Measurements from ENCODE around the gene ZNF644.

- no peak for TF ChIP-seq NRF1 (IDR thresholded peaks at IDR 0.05; ENCODE audit: low read depth, low read length)
- TF ChIP-seq CTCF (IDR thresholded peaks at IDR 0.05) = no peak
- no peak for TF ChIP-seq GATA2 (CRISPR knock-in tag; IDR thresholded peaks at IDR 0.05)
- TF ChIP-seq PBX3 (IDR thresholded peaks at IDR 0.05) = no peak
- no peak for TF ChIP-seq RFX5 (IDR thresholded peaks at IDR 0.05; ENCODE audit: low read length)
- TF ChIP-seq SIN3A (IDR thresholded peaks at IDR 0.05; ENCODE audit: borderline replicate concordance, low read depth, low read length) = no peak
- no peak for TF ChIP-seq EZH2phosphoT487 (IDR thresholded peaks at IDR 0.05; ENCODE audit: borderline replicate concordance, low read depth)
Observed at GRCh38 chr1:91065337-91065736, 43.5 kb upstream of the ZNF644 start.
